ENCODE measurements around the gene RGS6.

- TF ChIP-seq CTCF (IDR thresholded peaks at IDR 0.05), result no peak
- no peak for TF ChIP-seq EP300 (IDR thresholded peaks at IDR 0.05)
- no peak for TF ChIP-seq POLR2AphosphoS5 (IDR thresholded peaks at IDR 0.05)
Measured at GRCh38 chr14:72141084-72141483, 208.9 kb downstream of the RGS6 start.
